NCI-H2227 (cell line): ENCODE results near the gene FOXS1.
"Not testable (repeated sequence)": the region's sequence is repeated elsewhere in the genome, so short reads cannot be mapped to it uniquely, and the experiment has no call there.

Experiments
- DNase-seq: peaks from one replicate; lab custom pipeline; 2025; ENCODE audit not compliant: unreplicated experiment; lab: John Stamatoyannopoulos, UW

Gene FOXS1

DNA sequence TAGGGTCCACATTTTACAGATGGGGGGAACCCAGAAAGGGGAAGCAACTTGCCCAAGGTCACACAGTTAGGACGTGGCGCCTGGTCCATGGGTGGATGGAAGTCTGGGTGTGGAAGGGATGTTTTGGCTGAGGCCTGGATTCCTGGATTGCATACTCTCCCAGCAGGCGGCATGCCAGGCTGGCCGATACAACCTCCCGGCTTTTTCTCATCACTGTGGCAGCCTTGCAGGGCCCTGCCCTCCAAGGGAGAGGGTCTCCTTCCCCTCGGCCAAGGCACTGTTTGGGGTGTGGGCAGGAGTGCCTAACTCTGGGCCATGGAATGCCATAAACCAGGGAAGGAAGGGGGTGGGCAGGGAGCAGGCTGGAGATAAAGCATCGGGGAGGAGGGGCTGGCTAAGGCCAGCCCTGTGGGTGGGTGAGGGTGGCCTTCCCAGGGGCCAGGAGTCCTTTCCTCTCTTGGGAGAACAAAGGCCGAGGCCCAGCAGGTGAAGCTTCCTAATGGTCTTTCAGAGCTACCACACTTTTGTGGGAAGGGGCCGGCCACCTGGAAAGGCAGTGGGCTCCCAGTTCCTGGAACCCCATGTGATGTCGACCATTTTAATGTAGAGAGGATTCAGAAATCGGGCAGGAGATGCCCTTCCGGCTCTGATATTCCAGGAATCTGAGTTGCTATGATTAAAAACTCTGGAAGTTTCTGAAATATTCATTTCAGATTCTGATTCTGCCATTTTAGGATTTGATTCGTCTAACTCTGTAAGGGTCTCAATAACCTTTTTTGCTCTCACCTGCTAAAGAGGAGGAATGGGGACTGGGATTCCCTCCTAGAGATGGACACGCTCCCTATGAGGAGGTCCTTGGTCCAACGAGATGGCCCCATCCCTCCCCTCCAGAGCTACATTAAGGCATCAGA is 4.2 kb downstream of the FOXS1 start:
- DNase-seq: no peak

- no peak for DNase-seq
Measured at GRCh38 chr20:31839782-31840487, 5.5 kb downstream of the FOXS1 start.

DNA sequence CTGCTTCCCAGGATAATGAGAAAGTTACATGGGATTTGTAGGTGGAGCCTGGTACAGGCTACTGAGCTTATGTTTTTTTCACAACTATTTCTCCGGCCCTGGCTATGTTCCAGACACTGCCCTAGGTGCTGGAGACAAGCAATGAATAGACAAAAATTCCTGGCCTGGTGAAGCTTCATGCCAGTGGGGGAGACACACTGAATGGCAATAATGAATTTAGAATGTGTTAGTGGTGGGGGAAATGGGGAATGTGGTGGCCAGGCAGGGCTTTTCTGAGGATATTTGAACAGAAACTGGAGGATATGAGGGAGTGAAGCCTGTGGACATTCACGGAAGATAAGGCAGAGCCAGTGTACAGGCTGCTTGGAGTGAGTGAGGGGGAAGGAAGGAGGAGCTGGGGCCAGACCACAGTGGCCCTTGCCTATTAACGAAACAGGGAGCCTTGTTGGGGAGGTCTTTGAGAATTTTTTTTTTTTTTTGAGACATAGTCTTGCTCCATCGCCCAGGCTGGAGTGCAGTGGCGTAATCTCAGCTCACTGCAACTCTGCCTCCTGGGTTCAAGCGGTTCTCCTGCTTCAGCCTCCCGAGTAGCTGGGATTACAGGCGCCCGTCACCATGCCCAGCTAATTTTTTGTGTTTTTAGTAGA is 6.6 kb downstream of the FOXS1 start:
- DNase-seq: no peak

- DNase-seq: no peak
Measured at GRCh38 chr20:31837896-31838397, 7.5 kb downstream of the FOXS1 start.

DNA sequence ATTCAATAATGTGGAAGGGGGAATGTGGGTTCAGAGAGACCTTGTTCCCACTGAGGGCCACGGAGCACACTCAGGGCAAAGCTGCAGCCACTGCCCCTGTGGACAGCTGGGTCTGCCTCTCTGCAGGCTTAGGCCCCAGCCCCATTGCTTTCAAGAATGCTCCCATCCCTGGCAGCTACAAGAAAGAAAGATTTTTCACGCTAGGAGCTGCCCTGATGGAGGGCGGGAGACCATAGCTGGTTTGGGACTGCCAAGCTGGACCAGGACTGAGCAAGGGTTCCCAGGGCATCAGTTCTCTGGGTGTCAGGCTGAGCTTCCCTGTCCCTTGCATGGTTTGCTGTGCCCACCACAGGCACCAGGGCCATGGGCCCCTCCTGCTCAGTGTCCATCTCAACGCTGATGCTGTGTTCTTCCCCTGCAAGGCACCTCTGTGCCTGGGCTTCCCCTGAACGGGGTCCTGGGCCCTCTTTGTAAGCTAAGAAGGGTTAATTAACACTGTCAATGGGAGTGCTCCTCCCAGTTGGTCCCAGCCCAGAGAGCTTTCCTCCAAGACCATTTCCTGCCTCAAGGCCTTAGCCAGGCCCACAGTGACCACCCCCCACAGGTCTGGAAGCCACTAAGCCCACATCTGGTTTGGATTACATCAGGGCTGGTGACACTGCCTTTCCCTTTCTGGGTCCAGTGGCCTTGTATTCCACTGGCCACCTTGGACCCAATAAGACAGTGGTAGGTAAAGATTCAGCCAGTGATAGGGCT is 8.4 kb downstream of the FOXS1 start:
- DNase-seq: no peak

DNA sequence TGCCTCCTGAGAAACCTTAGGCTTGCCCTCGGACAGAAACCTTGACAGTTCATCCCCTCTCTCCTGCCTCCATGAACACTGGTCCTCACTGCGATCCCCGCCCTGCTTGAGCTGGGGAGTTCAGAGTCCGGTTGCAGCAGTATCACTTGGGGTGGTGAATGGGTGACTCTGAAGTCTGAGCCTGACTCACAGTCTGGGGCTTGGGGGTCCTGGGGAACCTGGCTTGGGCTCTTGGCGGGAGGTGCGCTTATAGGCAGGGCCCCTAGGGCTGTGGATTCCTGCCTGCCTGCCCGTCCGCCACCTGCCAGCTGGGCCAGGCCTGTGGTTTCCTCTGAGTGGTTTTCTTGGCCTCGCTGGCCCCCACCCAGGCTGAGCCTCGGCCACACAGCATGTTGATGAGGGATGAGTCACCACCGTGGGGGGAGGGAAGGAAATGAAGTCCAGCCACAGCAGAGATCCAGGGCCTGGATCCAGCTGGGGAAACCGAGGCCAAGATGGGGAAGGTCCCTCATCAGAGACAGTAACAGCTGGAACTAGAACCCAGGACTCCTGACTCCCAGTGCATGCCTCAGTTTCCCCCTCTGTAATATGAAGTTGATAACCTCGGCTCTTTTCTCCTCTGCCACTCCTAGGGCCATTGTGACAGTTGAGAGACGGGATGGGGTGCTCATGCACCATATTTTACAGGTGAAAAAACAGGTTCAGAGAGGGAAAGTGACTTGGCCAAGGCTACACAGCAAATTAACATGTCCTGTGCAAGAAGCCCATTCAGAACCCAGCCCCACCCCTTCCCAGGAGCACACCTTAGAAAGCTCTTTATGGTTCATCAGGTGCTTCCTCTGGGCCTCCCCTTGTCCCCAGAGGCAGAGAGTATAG is 9.2 kb downstream of the FOXS1 start:
- peak; percentile 19 for DNase-seq

- DNase-seq: no peak
Measured at GRCh38 chr20:31835554-31835953, 9.8 kb downstream of the FOXS1 start.

DNA sequence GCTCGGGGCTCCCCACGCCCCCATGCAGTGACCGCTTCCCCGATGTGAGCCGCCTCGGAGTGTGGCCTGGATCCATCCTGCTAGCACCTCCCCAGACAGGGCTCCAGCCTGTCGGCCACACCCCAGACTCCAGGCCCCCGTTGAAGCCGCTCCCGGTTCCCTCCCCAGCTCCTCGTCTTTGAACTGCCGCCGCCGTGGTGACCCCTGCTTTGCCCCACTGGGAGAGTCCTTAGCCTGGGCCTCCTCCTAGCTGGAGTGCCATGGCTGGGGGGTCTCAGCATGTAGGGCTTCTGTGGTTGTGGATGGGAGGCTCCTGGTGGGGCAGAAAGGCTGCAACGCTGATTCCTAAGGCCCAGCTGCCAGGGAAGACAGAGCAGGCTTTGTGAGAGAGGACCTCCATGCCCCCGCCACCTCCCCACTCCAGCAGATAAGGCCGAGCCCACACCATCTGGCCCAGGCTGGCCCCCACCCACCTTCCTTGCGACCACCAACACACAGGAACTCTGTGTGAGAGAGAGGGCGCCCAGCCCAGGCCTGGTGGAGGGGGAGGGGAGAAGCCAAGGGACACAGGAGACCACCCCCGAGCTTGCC is 11.4 kb downstream of the FOXS1 start:
- DNase-seq: no peak

DNA sequence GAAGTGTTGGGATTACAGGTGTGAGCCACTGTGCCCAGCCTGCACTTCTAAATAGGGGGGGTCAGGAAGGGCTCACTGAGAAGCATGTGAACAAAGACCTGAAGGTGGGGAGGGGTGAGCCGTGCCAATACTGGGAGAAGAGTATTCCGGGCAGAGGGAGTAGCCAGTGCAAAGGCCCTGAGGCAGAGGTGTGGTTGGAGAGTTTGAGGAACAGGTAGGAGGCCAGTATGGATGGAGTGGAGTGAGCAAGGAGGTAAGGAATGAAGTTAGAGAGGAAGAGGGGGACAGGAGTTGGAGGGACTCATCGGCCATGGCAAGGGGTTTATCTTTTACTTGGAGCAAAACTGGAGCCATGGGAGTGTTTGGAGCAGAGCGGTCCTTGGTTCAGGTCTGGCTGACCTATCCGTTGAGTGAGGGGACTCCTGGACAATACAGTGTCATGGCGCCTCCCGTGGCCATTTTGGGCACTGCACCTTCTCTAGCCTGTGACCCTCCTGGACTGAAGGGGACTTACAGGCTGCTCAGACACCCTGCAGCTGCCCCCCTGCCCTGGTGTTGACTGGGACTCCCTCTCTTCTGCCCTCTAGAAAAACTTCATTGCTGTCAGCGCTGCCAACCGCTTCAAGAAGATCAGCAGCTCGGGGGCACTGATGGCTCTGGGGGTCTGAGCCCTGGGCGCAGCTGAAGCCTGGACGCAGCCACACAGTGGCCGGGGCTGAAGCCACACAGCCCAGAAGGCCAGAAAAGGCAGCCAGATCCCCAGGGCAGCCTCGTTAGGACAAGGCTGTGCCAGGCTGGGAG is 12.1 kb downstream of the FOXS1 start:
- DNase-seq: peak; percentile 72

GRCh38 chr20:31831771-31832306 is 13.6 kb downstream of the FOXS1 start:
- no peak for DNase-seq

DNA sequence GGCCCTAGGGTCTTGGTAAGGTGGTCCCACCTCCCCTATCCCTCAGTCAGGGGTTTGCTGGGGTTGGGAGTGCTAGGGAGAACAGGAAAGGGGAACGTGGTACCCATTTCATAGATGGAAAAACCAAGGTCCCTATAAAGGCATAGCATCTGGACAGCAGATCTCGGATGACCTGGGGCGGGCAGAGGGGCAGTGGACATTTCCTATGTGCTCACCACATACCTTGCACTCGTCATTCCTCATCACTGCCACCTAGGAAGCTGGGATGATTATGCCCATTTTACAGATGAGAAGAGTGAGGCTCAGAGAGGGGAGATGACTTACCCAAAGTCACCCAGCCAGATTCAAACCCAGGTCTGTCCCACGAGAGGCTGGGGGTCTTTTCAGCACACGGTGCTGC is 14.2 kb downstream of the FOXS1 start:
- no peak for DNase-seq

DNA sequence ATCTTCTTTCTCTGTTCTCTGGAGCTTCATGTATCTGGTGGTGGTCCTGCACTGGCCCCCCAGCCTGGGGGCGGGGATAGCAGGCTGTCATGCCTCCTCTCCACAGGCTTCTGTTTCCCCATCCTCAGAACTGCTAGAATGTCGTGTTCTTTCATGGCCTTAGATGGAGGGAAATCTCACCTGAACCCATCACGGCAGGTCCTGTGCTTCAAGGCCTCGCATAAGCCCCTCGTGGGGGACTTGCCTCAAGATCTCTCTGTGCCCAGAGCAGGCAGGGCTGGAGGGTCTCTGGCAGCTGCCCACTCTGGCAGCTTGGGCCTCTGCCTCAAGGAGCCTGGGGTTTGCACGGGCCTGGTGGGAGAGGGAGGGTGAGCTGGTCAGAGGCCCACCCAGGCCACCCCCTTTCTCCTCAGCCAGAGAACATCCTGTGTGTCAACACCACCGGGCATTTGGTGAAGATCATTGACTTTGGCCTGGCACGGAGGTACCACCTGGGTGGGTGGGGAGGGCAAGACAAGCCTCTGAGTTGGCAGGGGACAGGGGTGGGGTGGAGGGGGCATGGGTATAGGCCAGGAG is 14.9 kb downstream of the FOXS1 start:
- no peak for DNase-seq

DNA sequence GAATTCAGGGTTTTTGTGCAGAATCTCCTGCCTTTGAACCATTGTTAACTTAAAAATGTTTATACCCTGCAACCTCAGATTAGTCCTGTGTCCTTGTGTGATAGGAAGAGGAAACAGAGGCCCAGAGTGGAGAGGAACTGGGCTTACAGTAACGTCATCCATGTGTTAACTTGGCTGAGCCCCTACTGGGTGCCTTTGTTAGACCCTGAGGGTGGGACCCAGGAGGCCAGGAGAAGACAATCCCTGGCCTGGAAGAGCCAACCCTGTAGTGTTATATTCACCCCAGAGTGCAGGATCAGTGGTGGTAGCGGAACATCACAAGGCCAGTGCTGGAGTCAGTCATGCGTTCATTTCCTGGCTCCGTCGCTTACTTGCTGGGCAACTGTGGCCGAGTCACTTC is 15.7 kb downstream of the FOXS1 start:
- DNase-seq: no peak

- not testable (repeated sequence) for DNase-seq
Measured at GRCh38 chr20:31828016-31828415, 17.4 kb downstream of the FOXS1 start.

- DNase-seq: no peak
Measured at GRCh38 chr20:31827059-31827458, 18.3 kb downstream of the FOXS1 start.

DNA sequence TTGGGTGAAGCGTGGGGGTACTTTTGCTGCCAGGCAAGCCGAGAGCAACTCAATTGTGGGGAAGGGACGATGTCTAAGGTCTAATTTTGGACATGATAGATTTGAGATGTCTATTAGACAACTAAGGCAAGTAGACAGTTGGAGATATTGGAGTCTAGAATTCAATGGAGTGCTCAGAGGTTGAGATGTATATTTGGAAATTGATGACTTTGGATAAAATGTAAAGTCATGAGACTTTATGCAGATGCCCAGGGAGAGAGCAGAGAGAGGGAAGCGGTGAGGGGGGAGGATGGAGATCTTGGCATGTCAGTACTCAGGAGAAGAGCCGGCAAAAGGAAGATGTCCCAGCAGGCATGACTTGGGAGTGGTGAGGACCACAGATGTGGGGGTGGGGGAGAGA is 19.3 kb downstream of the FOXS1 start:
- DNase-seq: no peak

GRCh38 chr20:31824554-31825313 is 20.7 kb downstream of the FOXS1 start:
- DNase-seq: no peak
